AG08395 (cell line): Measurements from ENCODE around the gene NDUFB5.

Source experiments
- DNase-seq: peaks from one replicate; pipeline ENCODE4 v3.0.0; 2012; ENCODE audit warnings: mixed read lengths, low spot score

Gene NDUFB5

GRCh38 chr3:179604321-179605078 lies at the start of gene NDUFB5, which contains the start of gene MRPL47:
Gene NDUFB5, plus strand, starts transcription at chr3:179604794. Its CDS starts 22 bp downstream, at chr3:179604816.
Gene MRPL47, minus strand, starts transcription at chr3:179604638. Its CDS starts 14 bp downstream, at chr3:179604624.
- peak; percentile 97 for DNase-seq

GRCh38 chr3:179558742-179559364 lies 45.7 kb upstream of the NDUFB5 start:
- peak; percentile 72 for DNase-seq

GRCh38 chr3:179560791-179561190 lies 43.8 kb upstream of the NDUFB5 start:
- DNase-seq = no peak

GRCh38 chr3:179562591-179563270 lies 41.9 kb upstream of the NDUFB5 start, which contains the start of gene ACTL6A:
Gene ACTL6A, plus strand, starts transcription at chr3:179562926. Its CDS starts 167 bp downstream, at chr3:179563093.
- peak; percentile 100 for DNase-seq

GRCh38 chr3:179563271-179563783 lies 41.3 kb upstream of the NDUFB5 start:
- peak; percentile 83 for DNase-seq

- DNase-seq = no peak
Measured at GRCh38 chr3:179565496-179565895, 39.1 kb upstream of the NDUFB5 start.

GRCh38 chr3:179580992-179581391 lies 23.6 kb upstream of the NDUFB5 start:
- no peak for DNase-seq

- DNase-seq = no peak
Measured at GRCh38 chr3:179589143-179589542, 15.5 kb upstream of the NDUFB5 start.

- no peak for DNase-seq
Measured at GRCh38 chr3:179590669-179591068, 13.9 kb upstream of the NDUFB5 start.

- DNase-seq = no peak
Measured at GRCh38 chr3:179591313-179591712, 13.3 kb upstream of the NDUFB5 start.

GRCh38 chr3:179599531-179599930 lies 5.1 kb upstream of the NDUFB5 start:
- no peak for DNase-seq

- no peak for DNase-seq
Measured at GRCh38 chr3:179603321-179603720, 1.3 kb upstream of the NDUFB5 start.

- DNase-seq = no peak
Measured at GRCh38 chr3:179603831-179604230, 763 bp upstream of the NDUFB5 start.

GRCh38 chr3:179606534-179607085 lies 2.0 kb downstream of the NDUFB5 start:
- no peak for DNase-seq

- DNase-seq = no peak
Measured at GRCh38 chr3:179608931-179609720, 4.5 kb downstream of the NDUFB5 start.

- no peak for DNase-seq
Measured at GRCh38 chr3:179610066-179610465, 5.5 kb downstream of the NDUFB5 start.

- peak; percentile 50 for DNase-seq
Measured at GRCh38 chr3:179613807-179614206, 9.2 kb downstream of the NDUFB5 start.

GRCh38 chr3:179615458-179616173 lies 11.0 kb downstream of the NDUFB5 start:
- DNase-seq = no peak

GRCh38 chr3:179622023-179622422 lies 17.4 kb downstream of the NDUFB5 start:
- DNase-seq = no peak

GRCh38 chr3:179624451-179624850 lies 19.9 kb downstream of the NDUFB5 start:
- DNase-seq = no peak
